B cell (primary cell): ENCODE results near the gene ATP8A2. TPM values are rescaled to one million over a fixed set of nuclear protein-coding genes. Genes with fewer than 3 reads are reported as not detected.
"Not testable (repeated sequence)": the region's sequence is repeated elsewhere in the genome, so short reads cannot be mapped to it uniquely, and the experiment has no call there.

Experiments
- ATAC-seq: fragments of 200-7000 bp; cut with Tn5 transposase; one replicate; pipeline ENCODE4 v1.10.0; 2021; ENCODE audit warnings: low read depth, mild to moderate bottlenecking, moderate number of reproducible peaks, moderate library complexity
- CTCF ChIA-PET: fragments of 350-600 bp; sonication (Branson Sonifier 250); formaldehyde crosslinking; loops from one replicate; lab custom pipeline; 2021; ENCODE audit warnings: antibody characterized with exemption, inconsistent platforms; lab: Charles Lee
- POLR2A ChIA-PET: fragments of 350-600 bp; sonication (Branson Sonifier 250); formaldehyde crosslinking; loops from one replicate; lab custom pipeline; 2021; ENCODE audit warnings: antibody characterized with exemption; lab: Charles Lee
- DNase-seq: peaks from one replicate; pipeline ENCODE4 v3.0.0; 2013
- H2AFZ ChIP-seq: 2 replicates; pipeline ENCODE4 v1.6.1; 2012; ENCODE audit warnings: mild to moderate bottlenecking, low read depth, low read length; ENCODE audit not compliant: insufficient read depth, poor library complexity, severe bottlenecking
- H3K27ac ChIP-seq, 2 donors: 1 replicate in 1 of 2; 2 replicates in 1 of 2; pipeline ENCODE4 v1.5.1; 2012 to 2013; ENCODE audit warnings: low read length in 2 of 2, mild to moderate bottlenecking in 2 of 2, moderate library complexity in 1 of 2
- H3K27me3 ChIP-seq, 4 experiments: fragments of 200-600 bp in 1 of 4; sonication (generic) in 1 of 4; replicated peaks in 1 of 4; 1 replicate in 2 of 4; 2 replicates in 2 of 4; pipeline versions ENCODE4 v1.6.1 to v1.7.0; 2013 to 2016; ENCODE audit warnings: low read length in 3 of 4, mild to moderate bottlenecking in 2 of 4, mixed read lengths in 1 of 4, moderate library complexity in 1 of 4; ENCODE audit not compliant: insufficient read depth in 4 of 4, control insufficient read depth in 3 of 4; ENCODE audit errors: control extremely low read depth in 1 of 4
- H3K36me3 ChIP-seq, 2 experiments: replicated peaks in 1 of 2; 1 replicate in 1 of 2; 2 replicates in 1 of 2; pipeline versions ENCODE4 v1.6.1 to v1.7.1; 2013; ENCODE audit warnings: low read length in 1 of 2; ENCODE audit not compliant: insufficient read depth in 2 of 2, control insufficient read depth in 1 of 2; ENCODE audit errors: control extremely low read depth in 1 of 2, extremely low read depth in 1 of 2
- H3K4me1 ChIP-seq, 2 donors: fragments of 200-600 bp in 1 of 2; sonication (generic) in 1 of 2; 1 replicate in 1 of 2; 2 replicates in 1 of 2; pipeline versions ENCODE4 v1.5.1 to v1.6.1; 2013 to 2017; ENCODE audit warnings: low read length in 2 of 2; ENCODE audit not compliant: control insufficient read depth in 2 of 2, insufficient read depth in 2 of 2
- H3K4me2 ChIP-seq: replicated peaks from 2 replicates; pipeline ENCODE3; 2012; ENCODE audit warnings: mild to moderate bottlenecking, low read depth, low read length; ENCODE audit not compliant: poor library complexity, severe bottlenecking
- H3K4me3 ChIP-seq, 5 experiments: fragments of 200-600 bp in 1 of 5; sonication (generic) in 1 of 5; 1 replicate in 3 of 5; 2 replicates in 2 of 5; pipeline versions ENCODE4 v1.5.1 to v1.7.0; 2011 to 2016; ENCODE audit warnings: low read length in 4 of 5, mild to moderate bottlenecking in 4 of 5, low read depth in 2 of 5, control low read depth in 1 of 5, moderate library complexity in 1 of 5; ENCODE audit not compliant: insufficient read depth in 1 of 5; ENCODE audit errors: control extremely low read depth in 1 of 5, extremely low read depth in 1 of 5
- H3K79me2 ChIP-seq: fragments of 200-600 bp; sonication (generic); one replicate; pipeline ENCODE4 v1.6.0; 2016; ENCODE audit warnings: low read length; ENCODE audit not compliant: control insufficient read depth, insufficient read depth
- H3K9ac ChIP-seq: fragments of 200-600 bp; sonication (generic); 2 replicates; pipeline ENCODE4 v1.6.1; 2017; ENCODE audit warnings: mild to moderate bottlenecking, low read length, moderate library complexity
- H3K9me3 ChIP-seq, 3 donors: one replicate each; pipeline versions ENCODE4 v1.6.1 to v1.7.1; 2013; ENCODE audit warnings: low read length in 2 of 3; ENCODE audit not compliant: control insufficient read depth in 2 of 3, insufficient read depth in 1 of 3; ENCODE audit errors: control extremely low read depth in 1 of 3
- H4K20me1 ChIP-seq: 2 replicates; pipeline ENCODE4 v1.6.0; 2012; ENCODE audit warnings: mild to moderate bottlenecking, low read length; ENCODE audit not compliant: insufficient read depth, control insufficient read depth, poor library complexity, severe bottlenecking
- H3K27ac Mint-ChIP-seq: one replicate; pipeline ENCODE4 v1.8.0; 2021; ENCODE audit warnings: mixed read lengths
- H3K27me3 Mint-ChIP-seq: one replicate; pipeline ENCODE4 v1.8.0; 2021; ENCODE audit warnings: mixed read lengths
- H3K4me1 Mint-ChIP-seq: one replicate; pipeline ENCODE4 v1.8.0; 2021; ENCODE audit warnings: mixed read lengths
- H3K4me3 Mint-ChIP-seq: one replicate; pipeline ENCODE4 v1.8.0; 2021; ENCODE audit warnings: mixed read lengths
- H3K9me3 Mint-ChIP-seq: one replicate; pipeline ENCODE4 v1.8.0; 2022; ENCODE audit warnings: mixed read lengths; ENCODE audit not compliant: insufficient read depth
- CTCF ChIP-seq: fragments of 200-600 bp; IDR thresholded peaks from one replicate; pipeline ENCODE4 v1.8.0; 2022; ENCODE audit warnings: antibody characterized with exemption, mild to moderate bottlenecking
- EZH2 ChIP-seq: IDR thresholded peaks from 2 replicates; pipeline ENCODE4 v1.6.1; 2012; ENCODE audit warnings: borderline replicate concordance, low read depth, mild to moderate bottlenecking, moderate library complexity, low read length; ENCODE audit not compliant: insufficient read depth, poor library complexity, severe bottlenecking
- WGBS: methylation state at CpG from one replicate; pipeline ENCODE4 v1.1.5; 2013; ENCODE audit warnings: missing lambda C conversion rate; ENCODE audit not compliant: insufficient coverage; 5-methylcytosine and 5-hydroxymethylcytosine counted together
- intact Hi-C: fragments of 100-400 bp; cut with micrococcal nuclease; formaldehyde crosslinking; loops from one replicate; pipeline ENCODE4 v1.10.0; 2022
- polyA plus RNA-seq: library from polyadenylated mRNA; depleted of rRNA; stranded (reverse); fragments of >200 nt; gene quantifications from 2 replicates; pipeline ENCODE4 v1.2.3, GENCODE V29; 2012
- total RNA-seq, 2 donors: library from RNA; stranded (reverse); fragments of 120-200 nt in 1 of 2; gene quantifications; 1 replicate in 1 of 2; 2 replicates in 1 of 2; pipeline versions ENCODE4 v1.2.3 to v1.2.4, GENCODE V29; 2013 to 2022

ATP8A2 gene
- total and polyA plus RNA-seq, 2 donors (not counting 1 experiment from before 2014, with no cell fraction given), result not detected

GRCh38 chr13:25954943-25955342 is 583.2 kb downstream of the ATP8A2 start:
- H3K4me3 ChIP-seq, H3K9me3 Mint-ChIP-seq, DNase-seq, H3K27ac Mint-ChIP-seq, H3K4me1 ChIP-seq, intact Hi-C loops, H3K4me3 Mint-ChIP-seq, ATAC-seq, H3K4me2 ChIP-seq, H3K79me2 ChIP-seq, CTCF ChIA-PET, H3K27me3 Mint-ChIP-seq, H3K9me3 ChIP-seq, H2AFZ ChIP-seq, H3K36me3 ChIP-seq, H3K27me3 ChIP-seq, POLR2A ChIA-PET, H4K20me1 ChIP-seq, H3K9ac ChIP-seq, H3K4me1 Mint-ChIP-seq, H3K27ac ChIP-seq: not testable (repeated sequence)
- no CpG with 5 or more reads among the region's 1 CpG for WGBS

- Histone ChIP-seq H3K36me3 (no peaks in the 10 kb centered on the region), H3K9me3 (no peaks in the 10 kb centered on the region), H2AFZ (no peak overlapping the region), H3K4me3 (no peak overlapping the region), H3K4me1 (no peaks in the 10 kb centered on the region), H3K79me2 (no peaks in the 10 kb centered on the region), H3K27me3 (peaks cover 0 to 3% (median 0%) of the 10 kb centered on the region in 4 experiments), H3K27ac (no peak overlapping the region), H3K4me2 (no peak overlapping the region), H4K20me1 (no peaks in the 10 kb centered on the region), H3K9ac (no peak overlapping the region)
- CTCF ChIA-PET, result no interaction called here
- no peak for ATAC-seq
- 78% methylated on average over 1 of the region's 1 CpG for WGBS
- Mint-ChIP-seq H3K27ac (no peak overlapping the region), H3K9me3 (no peaks in the 10 kb centered on the region), H3K27me3 (no peaks in the 10 kb centered on the region), H3K4me1 (no peaks in the 10 kb centered on the region), H3K4me3 (no peak overlapping the region)
- DNase-seq, result no peak
- POLR2A ChIA-PET, result no interaction called here
- TF ChIP-seq CTCF (no peak), EZH2 (no peak)
- intact Hi-C loops, result no loop called here
These were observed 587.2 kb downstream of the ATP8A2 start for GRCh38 chr13:25958986-25959385.
